Neural progenitor cell (in vitro differentiated cells): Measurements from ENCODE around the gene LRP3.

Experiments used
- CTCF ChIP-seq: fragments of 200-600 bp; sonication (generic); IDR thresholded peaks from 2 replicates; pipeline ENCODE4 v1.5.1; 2017; ENCODE audit warnings: antibody characterized with exemption, mild to moderate bottlenecking
- EZH2 ChIP-seq: fragments of 200-600 bp; sonication (generic); IDR thresholded peaks from 2 replicates; pipeline ENCODE4 v1.6.1; 2017; ENCODE audit warnings: antibody characterized with exemption, mild to moderate bottlenecking, moderate library complexity
- EZH2phosphoT487 ChIP-seq: fragments of 200-600 bp; sonication (generic); IDR thresholded peaks from 2 replicates; pipeline ENCODE4 v1.6.1; 2017; ENCODE audit warnings: antibody characterized with exemption

- no peak for TF ChIP-seq CTCF
- TF ChIP-seq EZH2: no peak
- no peak for TF ChIP-seq EZH2phosphoT487
Observed at GRCh38 chr19:33146209-33146608, 47.9 kb upstream of the LRP3 start.
